Nephron progenitor cell (in vitro differentiated cells): ENCODE data around the gene KCNJ12.
"Not testable (repeated sequence)": the region's sequence is repeated elsewhere in the genome, so short reads cannot be mapped to it uniquely, and the experiment has no call there.

Experiments
- DNase-seq: peaks from one replicate; pipeline ENCODE4 v3.0.0; 2021
- H3K27ac Mint-ChIP-seq: 2 replicates; pipeline ENCODE4 v1.8.0; 2021; ENCODE audit warnings: mild to moderate bottlenecking, moderate library complexity, mixed read lengths
- H3K27me3 Mint-ChIP-seq: 2 replicates; pipeline ENCODE4 v1.8.0; 2021; ENCODE audit warnings: mild to moderate bottlenecking, low read depth, mixed read lengths; ENCODE audit not compliant: poor library complexity
- H3K36me3 Mint-ChIP-seq: 2 replicates; pipeline ENCODE4 v1.8.0; 2021; ENCODE audit warnings: low read depth, mixed read lengths
- H3K4me1 Mint-ChIP-seq: 2 replicates; pipeline ENCODE4 v1.8.0; 2021; ENCODE audit warnings: mixed read lengths
- H3K4me3 Mint-ChIP-seq: 2 replicates; pipeline ENCODE4 v1.8.0; 2021; ENCODE audit warnings: mild to moderate bottlenecking, moderate library complexity, mixed read lengths
- H3K9me3 Mint-ChIP-seq: 2 replicates; pipeline ENCODE4 v1.8.0; 2021; ENCODE audit warnings: mild to moderate bottlenecking, moderate library complexity, mixed read lengths
- CTCF ChIP-seq: fragments of 200-600 bp; sonication (generic); IDR thresholded peaks from 2 replicates; pipeline ENCODE4 v1.5.0; 2021; ENCODE audit warnings: antibody characterized with exemption

KCNJ12 gene

GRCh38 chr17:21413570-21414279 is 37.6 kb downstream of the KCNJ12 start:
- not testable (repeated sequence) for H3K27me3 Mint-ChIP-seq, H3K36me3 Mint-ChIP-seq, H3K27ac Mint-ChIP-seq, H3K4me3 Mint-ChIP-seq, DNase-seq
- peaks cover 20% of the 10 kb centered on the region for H3K4me1 Mint-ChIP-seq
- H3K9me3 Mint-ChIP-seq, result peaks cover 19% of the 10 kb centered on the region

GRCh38 chr17:21414616-21415015 is 38.5 kb downstream of the KCNJ12 start:
- Mint-ChIP-seq H3K9me3 (peaks cover 13% of the 10 kb centered on the region), H3K4me1 (peaks cover 27% of the 10 kb centered on the region)

GRCh38 chr17:21415166-21415990 is 39.2 kb downstream of the KCNJ12 start:
- peaks cover 12% of the 10 kb centered on the region for H3K9me3 Mint-ChIP-seq
- DNase-seq, H3K27ac Mint-ChIP-seq: not testable (repeated sequence)

More at GRCh38 chr17:21414616-21415015, 38.5 kb downstream of the KCNJ12 start:
- DNase-seq, H3K27me3 Mint-ChIP-seq, H3K36me3 Mint-ChIP-seq, H3K4me3 Mint-ChIP-seq, H3K27ac Mint-ChIP-seq: not testable (repeated sequence)

GRCh38 chr17:21416471-21416981 is 40.4 kb downstream of the KCNJ12 start:
- H3K4me1 Mint-ChIP-seq, result peaks cover 13% of the 10 kb centered on the region
- peaks cover 10% of the 10 kb centered on the region for H3K9me3 Mint-ChIP-seq
- not testable (repeated sequence) for H3K4me3 Mint-ChIP-seq, DNase-seq, H3K27me3 Mint-ChIP-seq, H3K27ac Mint-ChIP-seq, H3K36me3 Mint-ChIP-seq

More at GRCh38 chr17:21415166-21415990, 39.2 kb downstream of the KCNJ12 start:
- H3K4me3 Mint-ChIP-seq, H3K36me3 Mint-ChIP-seq, H3K27me3 Mint-ChIP-seq: not testable (repeated sequence)
- H3K4me1 Mint-ChIP-seq, result peaks cover 25% of the 10 kb centered on the region

- peaks cover 18% of the 10 kb centered on the region for H3K4me1 Mint-ChIP-seq
- H3K4me3 Mint-ChIP-seq, H3K36me3 Mint-ChIP-seq, DNase-seq, H3K27me3 Mint-ChIP-seq, H3K27ac Mint-ChIP-seq: not testable (repeated sequence)
- H3K9me3 Mint-ChIP-seq, result peaks cover 10% of the 10 kb centered on the region
Measured at GRCh38 chr17:21417349-21417748, 41.2 kb downstream of the KCNJ12 start.

- H3K4me3 Mint-ChIP-seq, result no peak overlapping the region
- no peak for TF ChIP-seq CTCF
- peaks cover 10% of the 10 kb centered on the region for H3K9me3 Mint-ChIP-seq
- H3K27ac Mint-ChIP-seq, result no peak overlapping the region
- peaks cover 18% of the 10 kb centered on the region for H3K4me1 Mint-ChIP-seq
- H3K27me3 Mint-ChIP-seq, result no peaks in the 10 kb centered on the region
- no peaks in the 10 kb centered on the region for H3K36me3 Mint-ChIP-seq
- no peak for DNase-seq
Measured at GRCh38 chr17:21417921-21418320, 41.8 kb downstream of the KCNJ12 start.

- Mint-ChIP-seq H3K36me3 (no peaks in the 10 kb centered on the region), H3K27ac (peak overlapping the region; percentile 9), H3K9me3 (peaks cover 10% of the 10 kb centered on the region), H3K4me1 (peaks cover 18% of the 10 kb centered on the region), H3K4me3 (no peak overlapping the region), H3K27me3 (no peaks in the 10 kb centered on the region)
- TF ChIP-seq CTCF, result no peak
- DNase-seq, result no peak
Measured at GRCh38 chr17:21418446-21419298, 42.5 kb downstream of the KCNJ12 start.
